Measurements from ENCODE around the gene MSH3.
"Not testable (repeated sequence)": the region's sequence is repeated elsewhere in the genome, so short reads cannot be mapped to it uniquely, and the experiment has no call there.

Gene MSH3

GRCh38 chr5:80711216-80711615 is 56.8 kb downstream of the MSH3 start:
- no peak for DNase-seq

GRCh38 chr5:80711938-80712337 is 57.5 kb downstream of the MSH3 start:
- peak; percentile 33 for DNase-seq

DNA sequence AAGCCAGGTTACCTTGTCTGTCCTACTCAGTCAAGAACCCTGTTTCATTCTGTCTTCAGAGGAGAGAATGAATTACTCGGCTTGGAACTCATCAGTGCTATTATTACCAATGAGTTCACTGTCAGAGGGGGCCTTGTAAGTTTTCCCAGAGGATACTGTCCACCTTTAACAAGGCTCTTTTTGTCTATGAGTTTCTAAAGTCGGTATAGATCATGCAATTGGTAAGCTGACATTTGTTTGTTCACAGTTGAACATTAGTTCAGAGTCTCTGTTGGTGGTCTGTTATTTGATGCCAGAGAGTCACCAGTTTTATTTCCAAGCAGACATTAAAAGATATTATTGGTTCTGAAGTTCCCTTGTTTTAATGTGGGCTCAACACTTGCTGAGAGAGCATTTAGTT is 58.5 kb downstream of the MSH3 start:
- no peak for DNase-seq

DNA sequence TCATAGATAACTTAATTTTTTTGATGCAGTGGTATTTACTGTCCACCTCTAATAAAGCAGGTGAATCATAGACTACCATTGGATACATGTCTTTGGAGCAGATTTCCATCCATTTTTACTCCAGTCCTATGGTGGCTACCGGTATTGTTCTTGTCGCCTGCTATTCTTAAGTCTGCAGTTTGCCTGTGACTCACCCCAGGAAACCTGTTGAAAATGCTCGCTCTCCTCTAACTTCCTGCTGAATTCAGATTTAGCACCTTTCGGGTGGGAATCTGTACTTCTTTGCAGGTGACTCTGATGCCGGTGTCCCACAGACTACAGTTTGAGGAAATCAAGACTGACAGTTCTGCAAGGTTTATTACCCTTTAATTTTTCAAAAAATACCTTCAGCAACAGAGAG is 59.2 kb downstream of the MSH3 start:
- DNase-seq: no peak

- DNase-seq: no peak
These were observed 60.3 kb downstream of the MSH3 start for GRCh38 chr5:80714570-80715298.

DNA sequence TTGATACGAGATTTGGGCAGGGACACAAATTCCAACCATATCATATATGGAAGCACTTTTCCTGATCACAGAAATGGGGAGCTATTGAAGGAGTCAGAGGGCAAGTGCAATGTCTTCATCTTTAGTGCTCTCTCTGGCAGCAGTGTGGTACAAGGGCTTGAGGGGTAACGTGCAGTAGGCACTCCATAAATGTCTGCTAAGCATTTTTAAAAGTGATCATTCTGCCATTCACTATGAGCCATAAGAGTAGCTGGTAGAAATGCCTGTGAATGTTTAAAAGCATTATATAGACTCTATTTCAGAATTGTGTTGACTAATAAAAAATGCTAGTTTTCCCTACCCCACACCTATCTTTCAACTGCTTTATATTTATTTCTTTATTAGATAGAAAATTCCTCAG is 61.4 kb downstream of the MSH3 start:
- no peak for DNase-seq

DNA sequence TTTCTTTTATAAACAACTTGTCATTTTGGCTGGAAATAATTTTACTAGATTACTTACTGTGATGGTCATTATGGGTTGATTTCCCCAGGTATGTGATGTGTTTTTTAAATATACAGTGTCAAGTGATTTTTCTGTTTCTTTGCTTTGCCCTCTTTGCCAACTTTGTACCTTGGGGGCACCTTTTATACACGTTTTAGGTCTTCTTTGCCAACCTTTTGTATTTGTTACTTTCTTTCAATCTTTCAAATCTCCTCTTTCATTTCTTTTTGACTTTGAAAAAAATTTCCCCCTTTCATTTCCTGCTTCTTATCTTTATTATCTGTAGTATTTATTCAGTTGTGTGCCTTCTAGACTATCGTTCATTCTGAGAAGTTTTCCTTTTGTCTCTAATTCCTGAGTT is 65.7 kb downstream of the MSH3 start:
- DNase-seq: no peak

GRCh38 chr5:80722916-80723315 is 68.5 kb downstream of the MSH3 start:
- DNase-seq: no peak

DNA sequence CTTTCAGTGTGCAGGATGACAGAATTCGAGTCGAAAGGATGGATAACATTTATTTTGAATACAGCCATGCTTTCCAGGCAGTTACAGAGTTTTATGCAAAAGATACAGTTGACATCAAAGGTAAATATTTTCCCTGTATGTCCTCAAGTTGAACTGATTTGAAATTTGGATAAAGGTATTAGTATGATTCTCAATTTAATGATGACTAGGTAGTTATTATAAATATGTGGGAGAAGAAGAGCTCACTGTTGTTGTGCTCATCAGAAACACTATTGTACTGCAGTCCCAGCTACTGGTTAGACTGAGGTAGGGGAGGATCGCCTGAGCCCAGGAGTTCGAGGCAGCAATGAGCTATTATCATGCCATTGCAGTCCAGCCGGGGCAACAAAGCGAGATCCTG is 71.0 kb downstream of the MSH3 start:
- no peak for DNase-seq

DNA sequence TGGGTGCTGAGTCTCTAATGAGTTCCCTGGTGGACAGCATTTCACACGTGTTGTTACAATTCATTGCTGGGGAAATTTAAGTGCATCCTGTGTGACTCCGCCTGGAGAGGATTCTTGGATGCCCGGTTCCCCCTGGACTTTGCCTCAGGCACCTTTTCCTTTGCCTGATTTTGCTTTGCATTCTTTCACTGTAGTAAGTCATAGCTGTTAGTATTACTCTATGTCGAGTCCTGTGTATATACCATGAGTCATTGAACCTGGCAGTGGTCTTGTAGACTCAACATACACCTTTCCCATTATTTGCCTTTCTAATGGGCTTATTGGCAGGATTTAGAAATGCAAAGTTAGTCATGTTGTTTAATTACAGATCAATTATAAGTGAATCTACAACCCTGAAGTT is 82.3 kb downstream of the MSH3 start:
- DNase-seq: no peak

- peak; percentile 32 for DNase-seq
These were observed 84.0 kb downstream of the MSH3 start for GRCh38 chr5:80738466-80738865.

GRCh38 chr5:80739057-80739456 is 84.6 kb downstream of the MSH3 start:
- no peak for DNase-seq

DNA sequence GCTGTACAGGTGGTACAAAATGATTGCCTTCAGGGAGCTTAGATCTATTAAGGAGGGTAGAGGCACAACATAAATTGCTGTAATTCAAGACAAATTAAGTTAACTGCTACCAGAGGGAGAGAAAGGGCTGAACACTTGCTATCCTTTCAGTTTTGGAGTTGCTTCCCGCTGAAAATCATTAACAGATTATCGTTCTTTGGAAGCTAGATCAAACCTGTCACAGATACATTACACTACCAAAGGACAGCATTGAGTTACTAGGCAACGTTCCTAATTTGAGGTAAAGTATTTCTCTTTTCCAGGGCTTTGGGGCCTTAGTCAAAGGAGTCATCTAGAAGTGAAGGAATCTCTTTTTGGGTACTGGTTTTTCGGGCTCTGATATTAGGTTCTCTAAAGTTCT is 85.0 kb downstream of the MSH3 start:
- no peak for DNase-seq

- DNase-seq: no peak
These were observed 85.4 kb downstream of the MSH3 start for GRCh38 chr5:80739898-80740297.

DNA sequence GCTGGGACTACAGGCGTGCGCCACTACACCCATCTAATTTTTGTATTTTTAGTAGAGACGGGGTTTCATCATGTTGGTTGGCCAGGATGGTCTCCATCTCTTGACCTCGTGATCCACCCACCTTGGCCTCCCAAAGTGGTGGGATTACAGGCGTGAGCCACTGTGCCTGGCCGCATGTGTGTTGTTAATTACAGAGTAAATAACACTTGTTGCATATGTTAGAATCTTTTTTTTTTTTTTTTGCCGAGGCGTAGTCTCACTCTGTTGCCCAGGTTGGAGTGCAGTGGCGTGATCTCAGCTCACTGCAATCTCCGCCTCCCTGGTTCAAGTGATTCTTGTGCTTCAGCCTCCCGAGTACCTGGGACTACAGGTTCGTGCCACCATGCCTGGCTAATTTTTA is 86.0 kb downstream of the MSH3 start:
- not testable (repeated sequence) for DNase-seq

GRCh38 chr5:80740999-80741398 is 86.5 kb downstream of the MSH3 start:
- DNase-seq: no peak

- DNase-seq: no peak
These were observed 89.7 kb downstream of the MSH3 start for GRCh38 chr5:80744149-80744548.

GRCh38 chr5:80745490-80745889 is 91.0 kb downstream of the MSH3 start:
- DNase-seq: no peak

DNA sequence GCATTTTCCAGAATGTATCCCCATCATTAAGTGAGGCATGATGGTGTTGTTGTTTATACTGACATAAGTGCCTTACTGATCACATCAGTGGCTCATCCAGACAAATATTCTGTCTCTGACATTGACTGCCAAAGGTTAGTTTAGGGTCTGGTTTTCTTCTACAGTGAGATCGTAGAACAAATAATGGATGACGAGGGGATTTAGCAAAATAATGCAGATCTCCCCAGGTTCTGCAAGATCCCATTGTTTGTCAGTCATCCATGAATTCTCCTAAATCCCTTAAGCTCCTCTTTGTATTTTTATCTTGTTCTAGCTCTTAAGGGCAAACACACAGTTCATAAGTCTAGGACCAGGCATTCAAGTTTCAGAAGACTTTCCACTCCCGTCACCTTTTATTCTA is 93.5 kb downstream of the MSH3 start:
- DNase-seq: no peak

- DNase-seq: no peak
These were observed 98.0 kb downstream of the MSH3 start for GRCh38 chr5:80752427-80752826.

GRCh38 chr5:80753712-80754111 is 99.3 kb downstream of the MSH3 start:
- DNase-seq: no peak

DNA sequence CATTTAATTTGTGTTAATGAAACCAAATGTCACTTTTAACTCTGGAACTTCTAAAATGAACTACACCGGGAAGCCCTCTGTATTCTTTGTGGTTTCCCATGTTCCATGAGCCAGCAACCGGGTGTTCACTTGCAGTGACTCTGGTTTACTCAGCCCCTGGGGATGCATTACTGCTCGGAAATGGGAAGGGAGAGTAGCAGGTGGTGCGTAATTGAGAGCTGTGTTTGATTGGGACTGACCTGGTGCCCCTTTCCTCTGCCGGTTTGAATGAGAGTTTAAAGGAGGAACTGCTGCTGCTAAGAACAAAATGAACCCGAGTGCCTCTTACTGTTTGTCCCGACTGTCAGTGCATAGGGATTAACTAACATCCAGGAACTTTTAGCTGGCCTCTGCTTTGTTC is 100.4 kb downstream of the MSH3 start:
- peak; percentile 22 for DNase-seq

DNA sequence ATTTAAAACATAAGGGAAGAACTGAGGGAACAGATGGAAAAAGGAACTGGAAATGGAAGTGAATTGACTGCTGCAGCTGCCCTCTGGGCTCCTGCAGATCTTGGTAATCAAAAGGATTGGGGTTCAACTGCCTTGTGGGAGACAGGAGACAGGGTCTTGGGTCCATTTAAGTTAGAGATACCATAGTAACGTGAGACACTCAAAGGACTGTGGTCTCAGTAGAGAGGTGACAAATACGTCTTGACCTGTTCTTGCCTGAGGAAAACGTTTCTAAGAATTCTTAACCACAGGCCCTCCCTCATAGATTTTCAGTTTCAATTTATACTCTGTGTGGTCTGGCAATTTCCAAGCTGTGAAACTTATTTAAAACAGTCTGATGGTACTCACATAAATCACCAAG is 101.2 kb downstream of the MSH3 start:
- peak; percentile 91 for DNase-seq

GRCh38 chr5:80756292-80756691 is 101.8 kb downstream of the MSH3 start:
- peak; percentile 68 for DNase-seq

- DNase-seq: no peak
These were observed 102.8 kb downstream of the MSH3 start for GRCh38 chr5:80757290-80757689.

Data from OCI-M1 (cell line).